NCI-H128 (cell line): ENCODE results near the gene STPG3.

Experiments used
- DNase-seq: peaks from one replicate; lab custom pipeline; 2025; ENCODE audit not compliant: unreplicated experiment; lab: John Stamatoyannopoulos, UW

Gene STPG3

DNA sequence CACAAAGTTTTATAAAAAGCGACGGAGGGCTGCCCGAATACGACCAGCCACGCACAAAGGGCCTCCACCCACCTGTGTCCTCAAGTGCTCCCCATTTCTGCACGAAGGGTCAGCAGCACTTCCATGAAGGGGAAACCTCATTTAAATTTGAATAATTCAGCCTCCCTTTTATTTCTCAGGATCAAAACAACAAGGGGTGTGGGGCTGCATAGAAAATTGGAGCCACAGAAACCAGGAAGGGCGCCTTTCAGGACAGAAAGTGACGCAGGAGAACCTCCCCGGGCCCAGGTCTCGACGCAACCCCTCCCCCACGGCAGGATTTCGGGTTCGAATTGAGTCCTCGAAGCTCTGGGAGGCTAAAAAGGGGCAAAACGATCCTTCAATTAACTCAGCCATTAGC, 48.9 kb downstream of the STPG3 start:
- DNase-seq = peak; percentile 29

DNA sequence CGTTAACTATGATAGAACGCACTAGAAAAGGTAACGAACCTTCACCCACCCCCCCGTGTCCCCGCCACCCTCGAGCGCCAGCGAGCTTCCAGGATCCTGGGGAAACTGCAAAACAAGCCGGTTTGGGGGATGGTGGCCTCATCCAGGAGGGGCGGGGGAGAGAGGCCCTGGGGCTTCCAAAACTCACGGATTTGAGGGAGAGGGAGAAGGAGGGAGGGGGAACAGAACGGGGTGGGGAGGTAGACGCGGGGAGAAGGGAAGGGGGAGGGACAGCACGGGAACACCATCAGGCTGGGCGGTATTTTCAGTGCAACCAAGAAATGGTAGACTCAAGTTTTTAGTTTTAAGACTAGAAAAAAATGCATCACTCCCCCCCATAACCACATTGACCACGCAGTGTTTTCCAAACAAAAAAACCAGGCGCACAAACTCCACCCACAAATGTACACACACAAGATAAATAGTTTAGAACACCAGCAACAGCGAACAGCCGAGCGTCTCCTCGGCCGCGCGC, 49.5 kb downstream of the STPG3 start:
- no peak for DNase-seq

DNA sequence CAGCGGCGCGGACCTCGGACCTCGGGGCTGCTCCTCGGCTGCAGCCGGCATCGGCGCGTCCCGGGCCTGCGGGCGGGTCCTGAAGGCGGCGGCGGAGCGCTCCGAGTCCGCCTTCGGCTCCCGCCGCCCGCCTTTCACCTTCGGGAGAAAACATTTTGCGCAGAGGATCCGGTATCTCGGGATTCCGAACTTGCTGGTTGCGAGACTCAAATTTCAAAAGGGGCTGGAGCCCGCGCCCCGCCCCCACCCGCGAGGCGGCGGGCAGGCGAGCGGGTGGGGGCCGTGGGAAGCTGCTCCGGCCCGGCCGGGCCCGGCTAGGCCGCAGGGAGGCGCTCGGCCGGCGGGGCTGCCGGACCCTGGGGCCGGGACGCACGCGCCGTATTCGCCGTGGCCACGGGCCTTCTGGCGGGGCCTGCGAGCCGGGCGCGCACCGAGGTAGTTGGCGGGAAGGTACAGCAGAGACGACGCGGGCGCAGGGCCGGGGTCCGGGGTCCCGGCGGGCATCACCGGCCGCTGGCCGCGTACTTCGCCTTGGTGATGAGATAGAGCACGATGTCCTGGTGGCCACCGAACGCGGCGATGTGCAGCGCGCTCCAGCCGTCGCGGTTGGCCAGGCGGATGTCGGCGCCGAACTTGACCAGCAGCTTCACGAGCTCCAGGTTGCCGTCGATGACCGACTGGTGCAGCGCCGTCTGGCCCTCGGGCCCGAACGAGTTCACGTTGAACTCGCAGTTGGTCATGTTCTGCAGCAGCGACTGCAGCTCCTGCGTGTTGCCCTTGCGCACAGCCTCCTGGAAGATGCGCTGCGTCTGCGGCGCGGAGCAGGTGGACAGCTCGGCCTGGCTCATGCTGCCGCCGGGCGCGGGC, 50.2 kb downstream of the STPG3 start:
- DNase-seq = peak; percentile 18

DNA sequence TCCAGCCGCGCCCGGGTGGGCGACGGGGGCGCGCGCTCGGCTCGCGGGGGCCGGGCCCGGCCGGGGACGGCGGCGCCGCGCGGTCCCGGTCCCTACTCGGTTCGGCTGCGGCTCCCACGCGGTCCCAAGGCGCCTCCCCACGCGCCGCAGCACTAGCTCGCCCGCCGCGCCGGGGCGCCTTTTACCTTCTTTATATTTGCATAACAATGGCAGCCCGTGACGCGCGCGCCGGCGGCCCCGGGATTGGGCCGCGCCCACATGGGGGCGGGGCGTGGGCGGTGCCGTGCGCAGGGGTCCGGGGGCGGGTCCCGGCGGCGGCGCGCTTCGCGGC, 51.0 kb downstream of the STPG3 start, which contains the start of gene NRARP:
TSS of gene NRARP (minus strand) at position 154 of the 331 bp plus-strand sequence. CDS start 343 bp downstream, outside the sequence.
- peak; percentile 76 for DNase-seq

DNA sequence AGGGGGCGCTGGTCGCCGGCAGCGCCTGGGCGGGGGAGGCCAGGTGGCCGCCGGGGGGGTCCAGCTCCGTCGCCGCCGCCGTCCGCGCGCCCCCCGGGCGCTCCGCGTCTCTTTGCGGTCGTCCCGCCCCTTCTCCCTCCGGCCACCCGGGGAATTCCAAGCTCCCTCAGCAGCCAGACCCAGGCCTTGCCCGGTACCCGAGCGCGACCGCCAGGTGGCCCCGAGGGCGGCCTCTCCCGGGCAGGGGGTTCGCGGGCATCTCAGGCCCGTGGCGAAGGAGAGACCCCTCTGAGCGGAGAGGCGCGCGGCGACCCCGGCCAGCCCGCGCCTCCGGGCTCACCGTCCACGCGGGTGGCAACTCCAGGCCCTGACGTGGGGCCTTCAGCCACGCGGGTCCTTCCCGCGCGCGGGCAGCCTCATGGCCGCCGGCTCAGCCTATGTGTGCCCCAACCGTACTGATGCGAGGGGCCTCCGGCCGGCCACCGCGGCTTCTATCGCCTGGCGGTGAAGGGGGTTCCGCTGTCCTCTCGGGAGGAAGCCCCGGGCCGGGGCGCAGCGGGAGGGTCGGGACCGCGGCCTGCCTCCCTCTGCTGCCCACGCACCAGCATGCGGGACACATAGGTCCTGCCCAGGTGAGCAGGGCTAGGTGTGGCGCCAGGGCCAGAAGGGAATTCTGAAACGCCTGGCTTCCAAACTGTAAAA, 51.5 kb downstream of the STPG3 start:
- DNase-seq = no peak
